GM19043 (cell line): ENCODE results near the gene PRKAG2.
"Not testable (repeated sequence)": the region's sequence is repeated elsewhere in the genome, so short reads cannot be mapped to it uniquely, and the experiment has no call there.

ENCODE experiments used
- ATAC-seq: cut with Tn5 transposase; IDR thresholded peaks from one replicate; pipeline ENCODE4 v1.9.1; 2021; ENCODE audit warnings: low read depth; ENCODE audit not compliant: unreplicated experiment

Gene PRKAG2

GRCh38 chr7:151586531-151587260 is 290.2 kb downstream of the PRKAG2 start:
- ATAC-seq, result no peak

GRCh38 chr7:151585744-151586393 is 291.0 kb downstream of the PRKAG2 start:
- no peak for ATAC-seq

- no peak for ATAC-seq
Measured at GRCh38 chr7:151581741-151582140, 295.2 kb downstream of the PRKAG2 start.

GRCh38 chr7:151579644-151580043 is 297.3 kb downstream of the PRKAG2 start:
- no peak for ATAC-seq

GRCh38 chr7:151575410-151575809 is 301.5 kb downstream of the PRKAG2 start:
- ATAC-seq, result no peak

GRCh38 chr7:151573046-151573445 is 303.9 kb downstream of the PRKAG2 start:
- not testable (repeated sequence) for ATAC-seq

GRCh38 chr7:151572136-151572535 is 304.8 kb downstream of the PRKAG2 start:
- ATAC-seq, result no peak

- no peak for ATAC-seq
Measured at GRCh38 chr7:151571471-151571870, 305.4 kb downstream of the PRKAG2 start.

- ATAC-seq, result no peak
Measured at GRCh38 chr7:151570366-151570915, 306.5 kb downstream of the PRKAG2 start.

- ATAC-seq, result no peak
Measured at GRCh38 chr7:151568956-151569940, 307.7 kb downstream of the PRKAG2 start.

- ATAC-seq, result no peak
Measured at GRCh38 chr7:151566897-151567320, 310.0 kb downstream of the PRKAG2 start.

- no peak for ATAC-seq
Measured at GRCh38 chr7:151565541-151565940, 311.4 kb downstream of the PRKAG2 start.

- ATAC-seq, result no peak
Measured at GRCh38 chr7:151560243-151560642, 316.7 kb downstream of the PRKAG2 start.

GRCh38 chr7:151559557-151560183 is 317.2 kb downstream of the PRKAG2 start:
- no peak for ATAC-seq

GRCh38 chr7:151558575-151558974 is 318.3 kb downstream of the PRKAG2 start:
- no peak for ATAC-seq

- no peak for ATAC-seq
Measured at GRCh38 chr7:151556592-151556991, 320.3 kb downstream of the PRKAG2 start.

- ATAC-seq, result no peak
Measured at GRCh38 chr7:151553356-151553755, 323.6 kb downstream of the PRKAG2 start.

GRCh38 chr7:151552352-151553028 is 324.4 kb downstream of the PRKAG2 start:
- ATAC-seq, result no peak

GRCh38 chr7:151551820-151552219 is 325.1 kb downstream of the PRKAG2 start:
- ATAC-seq, result no peak
